ENCODE results near the gene PRR13. TPM values are rescaled to one million over a fixed set of nuclear protein-coding genes. Genes with fewer than 3 reads are reported as not detected.

The PRR13 gene
- polyA plus RNA-seq, 1 of the 3 experiments (the other 2 are of a cell fraction), result 58.5 TPM

- POLR2A ChIA-PET, result interaction anchor here (1.6 kb wide), 1 partner anchor 15 kb away, joined by 5 read pairs; no protein-coding TSS in a partner anchor
- no peak overlapping the region for H3K4me3 ChIP-seq (ENCODE audit: low read depth in 2 of 2, low read length in 1 of 2)
- no peak overlapping the region for H3K27ac ChIP-seq (ENCODE audit: low read depth in 2 of 2, low read length in 1 of 2)
- no peak overlapping the region for H3K4me2 ChIP-seq
- no peak for DNase-seq
- peaks cover 66% of the 10 kb centered on the region for H3F3A ChIP-seq (replicated peaks; ENCODE audit: insufficient read depth)
- no peaks in the 10 kb centered on the region for H3K9me3 ChIP-seq
- no peaks in the 10 kb centered on the region; a peak in 1 of 4 replicates for H3K4me1 ChIP-seq (ENCODE audit: control insufficient read depth in 1 of 2, insufficient read depth in 2 of 2, low read depth in 1 of 2, low read length in 1 of 2)
- H3K9me2 ChIP-seq, result no peaks in the 10 kb centered on the region
- H3K9ac ChIP-seq, result no peak overlapping the region
- TF ChIP-seq ZBTB33 (IDR thresholded peaks at IDR 0.05; ENCODE audit: borderline replicate concordance, low read depth), result no peak
- no peak for TF ChIP-seq CTCF (IDR thresholded peaks at IDR 0.05)
- TF ChIP-seq FOXJ3 (CRISPR knock-in tag; IDR thresholded peaks at IDR 0.05), result no peak
- TF ChIP-seq, protein P1, sequence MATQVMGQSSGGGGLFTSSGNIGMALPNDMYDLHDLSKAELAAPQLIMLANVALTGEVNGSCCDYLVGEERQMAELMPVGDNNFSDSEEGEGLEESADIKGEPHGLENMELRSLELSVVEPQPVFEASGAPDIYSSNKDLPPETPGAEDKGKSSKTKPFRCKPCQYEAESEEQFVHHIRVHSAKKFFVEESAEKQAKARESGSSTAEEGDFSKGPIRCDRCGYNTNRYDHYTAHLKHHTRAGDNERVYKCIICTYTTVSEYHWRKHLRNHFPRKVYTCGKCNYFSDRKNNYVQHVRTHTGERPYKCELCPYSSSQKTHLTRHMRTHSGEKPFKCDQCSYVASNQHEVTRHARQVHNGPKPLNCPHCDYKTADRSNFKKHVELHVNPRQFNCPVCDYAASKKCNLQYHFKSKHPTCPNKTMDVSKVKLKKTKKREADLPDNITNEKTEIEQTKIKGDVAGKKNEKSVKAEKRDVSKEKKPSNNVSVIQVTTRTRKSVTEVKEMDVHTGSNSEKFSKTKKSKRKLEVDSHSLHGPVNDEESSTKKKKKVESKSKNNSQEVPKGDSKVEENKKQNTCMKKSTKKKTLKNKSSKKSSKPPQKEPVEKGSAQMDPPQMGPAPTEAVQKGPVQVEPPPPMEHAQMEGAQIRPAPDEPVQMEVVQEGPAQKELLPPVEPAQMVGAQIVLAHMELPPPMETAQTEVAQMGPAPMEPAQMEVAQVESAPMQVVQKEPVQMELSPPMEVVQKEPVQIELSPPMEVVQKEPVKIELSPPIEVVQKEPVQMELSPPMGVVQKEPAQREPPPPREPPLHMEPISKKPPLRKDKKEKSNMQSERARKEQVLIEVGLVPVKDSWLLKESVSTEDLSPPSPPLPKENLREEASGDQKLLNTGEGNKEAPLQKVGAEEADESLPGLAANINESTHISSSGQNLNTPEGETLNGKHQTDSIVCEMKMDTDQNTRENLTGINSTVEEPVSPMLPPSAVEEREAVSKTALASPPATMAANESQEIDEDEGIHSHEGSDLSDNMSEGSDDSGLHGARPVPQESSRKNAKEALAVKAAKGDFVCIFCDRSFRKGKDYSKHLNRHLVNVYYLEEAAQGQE (IDR thresholded peaks at IDR 0.05; ENCODE audit: low read depth, low read length), result no peak
- no peak for TF ChIP-seq PBX3 (IDR thresholded peaks at IDR 0.05)
- no peak for TF ChIP-seq IRF3 (IDR thresholded peaks at IDR 0.05; ENCODE audit: low read depth, low read length)
- TF ChIP-seq, protein P2, sequence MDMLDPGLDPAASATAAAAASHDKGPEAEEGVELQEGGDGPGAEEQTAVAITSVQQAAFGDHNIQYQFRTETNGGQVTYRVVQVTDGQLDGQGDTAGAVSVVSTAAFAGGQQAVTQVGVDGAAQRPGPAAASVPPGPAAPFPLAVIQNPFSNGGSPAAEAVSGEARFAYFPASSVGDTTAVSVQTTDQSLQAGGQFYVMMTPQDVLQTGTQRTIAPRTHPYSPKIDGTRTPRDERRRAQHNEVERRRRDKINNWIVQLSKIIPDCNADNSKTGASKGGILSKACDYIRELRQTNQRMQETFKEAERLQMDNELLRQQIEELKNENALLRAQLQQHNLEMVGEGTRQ (IDR thresholded peaks at IDR 0.05; ENCODE audit: borderline replicate concordance, low read depth, low read length), result no peak
- no peak for TF ChIP-seq EP300 (IDR thresholded peaks at IDR 0.05; ENCODE audit: borderline replicate concordance in 1 of 2, low read depth in 1 of 2, low read length in 1 of 2)
- TF ChIP-seq JUND (IDR thresholded peaks at IDR 0.05), result no peak
- TF ChIP-seq TAF1 (IDR thresholded peaks at IDR 0.05; ENCODE audit: borderline replicate concordance, low read depth, low read length), result no peak
- no peak for TF ChIP-seq EZH2phosphoT487 (IDR thresholded peaks at IDR 0.05; ENCODE audit: borderline replicate concordance, low read depth)
- no peak for TF ChIP-seq YY1 (IDR thresholded peaks at IDR 0.05; ENCODE audit: low read depth)
- CTCF ChIA-PET, result interaction anchor here (1.0 to 3.0 kb wide), 4 partner anchors 10 to 42 kb away, joined by 3 to 16 read pairs (median 5); no protein-coding TSS in a partner anchor
- 92% methylated on average over 4 of the region's 4 CpGs for WGBS (ENCODE audit: low lambda C conversion rate)
- H3K79me2 ChIP-seq (ENCODE audit: insufficient read depth), result peaks cover 94% of the 10 kb centered on the region
- no peak overlapping the region for H2AFZ ChIP-seq (ENCODE audit: low read depth)
- peaks cover 92 to 95% of the 10 kb centered on the region in 2 experiments for H3K36me3 ChIP-seq (replicated peaks in 1 of 2; ENCODE audit: control insufficient read depth in 1 of 2, insufficient read depth in 2 of 2, low read length in 1 of 2)
- H4K20me1 ChIP-seq (ENCODE audit: insufficient read depth), result peaks cover 84% of the 10 kb centered on the region
- H3K27me3 ChIP-seq (ENCODE audit: insufficient read depth), result no peaks in the 10 kb centered on the region
Measured at GRCh38 chr12:53466640-53467039, 25.1 kb downstream of the PRR13 start.
